ENCODE measurements around the gene NPW.
"Not testable (repeated sequence)": the region's sequence is repeated elsewhere in the genome, so short reads cannot be mapped to it uniquely, and the experiment has no call there.

Gene NPW

DNA sequence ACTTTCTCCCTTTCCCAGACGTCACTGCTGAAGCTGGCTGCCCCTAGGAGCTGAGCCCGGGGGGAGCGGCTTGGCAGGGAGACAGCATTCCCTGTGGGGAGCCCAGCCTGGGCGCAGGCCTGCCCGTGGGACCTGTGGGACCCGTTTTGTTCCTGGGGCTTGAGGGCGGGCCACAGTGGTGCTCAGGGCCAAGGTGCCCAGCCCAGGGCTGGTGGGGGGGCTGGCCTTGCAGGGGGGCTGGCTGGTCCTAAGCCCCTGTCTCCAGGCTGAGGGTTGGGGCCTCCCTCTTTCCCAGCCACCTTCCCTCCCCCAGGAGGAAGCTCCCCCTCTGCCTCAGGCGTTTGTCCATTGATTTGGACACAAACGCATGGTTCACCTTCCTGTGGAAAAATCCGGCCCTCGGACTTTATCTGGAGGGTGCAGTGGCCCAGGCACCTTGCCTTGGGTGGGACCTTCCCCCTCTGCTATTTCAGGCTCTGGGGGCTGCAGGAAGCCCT lies 11.5 kb downstream of the NPW start:
- no peak overlapping the region for H3K27ac ChIP-seq
- TF ChIP-seq, protein P1, sequence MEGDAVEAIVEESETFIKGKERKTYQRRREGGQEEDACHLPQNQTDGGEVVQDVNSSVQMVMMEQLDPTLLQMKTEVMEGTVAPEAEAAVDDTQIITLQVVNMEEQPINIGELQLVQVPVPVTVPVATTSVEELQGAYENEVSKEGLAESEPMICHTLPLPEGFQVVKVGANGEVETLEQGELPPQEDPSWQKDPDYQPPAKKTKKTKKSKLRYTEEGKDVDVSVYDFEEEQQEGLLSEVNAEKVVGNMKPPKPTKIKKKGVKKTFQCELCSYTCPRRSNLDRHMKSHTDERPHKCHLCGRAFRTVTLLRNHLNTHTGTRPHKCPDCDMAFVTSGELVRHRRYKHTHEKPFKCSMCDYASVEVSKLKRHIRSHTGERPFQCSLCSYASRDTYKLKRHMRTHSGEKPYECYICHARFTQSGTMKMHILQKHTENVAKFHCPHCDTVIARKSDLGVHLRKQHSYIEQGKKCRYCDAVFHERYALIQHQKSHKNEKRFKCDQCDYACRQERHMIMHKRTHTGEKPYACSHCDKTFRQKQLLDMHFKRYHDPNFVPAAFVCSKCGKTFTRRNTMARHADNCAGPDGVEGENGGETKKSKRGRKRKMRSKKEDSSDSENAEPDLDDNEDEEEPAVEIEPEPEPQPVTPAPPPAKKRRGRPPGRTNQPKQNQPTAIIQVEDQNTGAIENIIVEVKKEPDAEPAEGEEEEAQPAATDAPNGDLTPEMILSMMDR (IDR thresholded peaks at IDR 0.05): no peak
- no peak for TF ChIP-seq ZFX (IDR thresholded peaks at IDR 0.05; ENCODE audit: borderline replicate concordance)

DNA sequence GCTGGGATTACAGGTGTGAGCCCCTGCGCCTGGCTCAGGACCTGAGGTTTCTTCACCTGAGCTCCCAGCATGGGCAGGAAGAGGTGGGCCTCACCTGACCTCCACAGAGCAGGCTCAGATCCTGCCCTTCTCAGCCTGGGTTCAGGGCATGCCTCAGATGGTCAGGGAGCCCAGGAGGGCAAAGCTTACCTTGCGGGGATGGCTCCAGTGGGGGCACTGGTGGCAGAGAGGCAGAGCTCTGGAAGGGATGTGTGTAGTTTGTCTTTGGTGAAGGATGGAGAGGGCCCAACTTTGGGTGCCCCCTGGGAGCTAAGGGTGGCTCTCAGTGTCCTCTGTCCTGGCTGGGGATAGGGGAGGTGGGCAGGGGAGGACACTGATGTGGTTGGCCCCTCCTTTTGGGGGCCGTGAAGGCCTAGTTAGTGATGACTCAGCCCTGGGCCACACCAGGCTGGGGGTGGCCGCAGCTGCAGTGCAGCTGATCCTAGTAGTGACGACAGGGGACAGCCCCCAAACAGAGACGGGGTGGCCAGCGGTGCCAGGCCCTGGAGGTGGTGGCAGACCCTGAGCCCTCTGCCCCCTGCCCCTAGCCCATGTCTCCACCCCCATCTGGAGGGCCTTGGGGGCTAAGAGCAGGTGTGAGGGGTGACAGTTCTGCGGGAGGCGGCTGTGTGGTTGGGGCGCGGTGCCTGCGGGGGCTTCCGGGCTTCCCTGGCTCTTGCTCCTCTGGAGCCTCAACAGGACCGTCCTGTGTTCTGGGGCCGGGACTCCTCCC lies 12.9 kb downstream of the NPW start:
- H3K27ac ChIP-seq: no peak overlapping the region
- TF ChIP-seq, protein P1 (IDR thresholded peaks at IDR 0.05): no peak
- no peak for TF ChIP-seq ZFX (IDR thresholded peaks at IDR 0.05; ENCODE audit: borderline replicate concordance)

DNA sequence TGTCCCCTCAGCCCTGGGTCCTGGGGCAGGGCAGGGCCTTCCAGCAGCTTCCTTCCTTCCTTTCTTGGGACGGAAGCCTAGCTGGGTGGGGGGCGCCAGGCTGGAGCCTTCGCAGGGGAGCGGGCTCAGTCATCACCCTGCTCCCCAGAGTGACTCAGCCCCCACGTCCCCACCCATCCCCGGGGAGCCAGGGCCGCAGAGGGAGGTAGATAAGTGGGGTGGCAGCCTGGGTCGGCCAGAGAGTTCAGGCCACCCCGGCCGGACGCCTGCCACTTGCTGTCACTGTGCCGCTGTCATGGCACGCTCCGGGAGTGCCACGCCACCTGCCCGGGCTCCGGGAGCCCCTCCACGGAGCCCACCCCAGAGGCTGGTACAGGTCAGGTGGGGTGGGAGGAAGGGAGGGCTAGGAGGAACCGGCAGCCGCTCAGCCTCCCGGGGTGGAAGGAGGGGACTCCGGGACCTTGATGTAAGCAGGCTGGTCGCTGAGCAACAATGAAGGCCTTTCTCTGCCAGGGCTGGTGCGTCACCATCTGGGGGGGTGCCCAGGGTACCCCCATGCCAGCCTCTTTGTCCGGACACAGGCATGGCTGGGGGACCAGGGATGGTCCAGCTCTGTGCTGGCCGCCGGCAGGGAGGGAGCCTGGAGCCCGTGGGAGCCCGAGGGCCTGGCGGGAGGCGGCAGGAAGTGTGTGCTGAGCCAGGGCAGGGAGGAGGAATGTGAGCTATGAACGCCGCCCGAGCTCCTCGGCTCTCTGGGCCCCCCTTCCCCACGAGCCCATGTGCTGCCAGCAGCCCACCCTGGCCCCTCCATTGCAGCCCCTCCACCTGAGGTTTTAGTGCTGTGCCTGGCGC lies 13.7 kb downstream of the NPW start:
- no peak overlapping the region for H3K27ac ChIP-seq

DNA sequence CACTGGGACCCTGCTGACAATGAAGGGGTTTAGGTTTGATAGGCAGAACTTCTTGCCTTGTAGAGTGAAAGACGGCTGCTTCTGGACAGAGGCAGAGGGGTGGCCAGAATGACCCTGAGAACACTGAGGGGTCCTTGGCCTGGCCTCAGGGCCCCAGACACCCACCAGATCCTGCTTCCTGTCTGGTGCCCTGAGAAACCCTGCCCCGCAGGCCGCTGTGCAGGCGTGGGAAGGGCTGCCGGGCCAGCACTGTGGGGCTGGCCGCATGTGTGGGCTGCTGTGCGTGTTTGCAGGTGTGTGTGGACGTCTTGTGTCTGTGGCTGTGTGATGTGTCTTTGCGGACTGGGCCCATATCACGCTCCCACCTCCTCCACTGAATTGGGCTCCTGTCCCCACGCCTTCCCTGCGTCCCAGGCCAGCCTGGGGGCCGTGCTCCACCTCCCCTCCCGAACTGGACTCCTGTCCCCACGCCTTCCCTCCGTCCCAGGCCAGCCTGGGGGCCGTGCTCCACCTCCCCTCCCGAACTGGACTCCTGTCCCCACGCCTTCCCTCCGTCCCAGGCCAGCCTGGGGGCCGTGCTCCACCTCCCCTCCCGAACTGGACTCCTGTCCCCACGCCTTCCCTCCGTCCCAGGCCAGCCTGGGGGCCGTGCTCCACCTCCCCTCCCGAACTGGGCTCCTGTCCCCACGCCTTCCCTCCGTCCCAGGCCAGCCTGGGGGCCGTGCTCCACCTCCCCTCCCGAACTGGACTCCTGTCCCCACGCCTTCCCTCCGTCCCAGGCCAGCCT lies 14.5 kb downstream of the NPW start:
- H3K27ac ChIP-seq: not testable (repeated sequence)

More for the DNA sequence above, 13.7 kb downstream of the NPW start:
- TF ChIP-seq, protein P1 (IDR thresholded peaks at IDR 0.05): no peak
- no peak for TF ChIP-seq ZFX (IDR thresholded peaks at IDR 0.05; ENCODE audit: borderline replicate concordance)

DNA sequence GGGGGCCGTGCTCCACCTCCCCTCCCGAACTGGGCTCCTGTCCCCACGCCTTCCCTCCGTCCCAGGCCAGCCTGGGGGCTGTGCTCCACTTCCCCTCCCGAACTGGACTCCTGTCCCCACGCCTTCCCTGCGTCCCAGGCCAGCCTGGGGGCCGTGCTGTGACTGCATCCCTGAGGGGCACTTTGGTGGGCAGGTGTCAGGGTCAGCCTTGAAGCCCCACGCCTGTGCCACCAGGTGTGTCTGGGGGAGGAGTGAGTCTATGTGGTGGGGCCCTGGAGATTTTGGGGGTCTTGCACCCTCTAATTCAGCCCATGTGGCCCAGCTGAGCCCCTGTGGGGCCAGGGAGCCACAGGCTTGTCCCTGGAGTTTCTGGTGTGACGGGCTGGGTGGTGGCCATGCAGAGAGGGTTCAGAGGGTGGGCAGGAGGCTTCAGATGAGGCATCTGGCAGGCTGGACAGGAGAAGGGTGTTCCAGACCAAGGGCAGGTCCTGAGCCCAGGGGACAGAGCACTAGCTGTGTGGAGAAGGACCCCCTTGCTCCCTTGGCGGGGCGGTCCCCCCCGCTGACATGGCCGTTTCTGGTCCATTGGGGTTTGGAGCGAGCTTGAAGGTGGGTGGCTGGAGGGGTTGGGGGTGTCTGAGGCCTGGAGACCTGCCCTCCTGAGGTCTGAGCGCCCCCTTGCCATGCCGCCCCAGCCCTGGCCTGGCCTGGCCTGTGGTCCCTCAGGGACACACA lies 15.3 kb downstream of the NPW start:
- TF ChIP-seq, protein P1 (IDR thresholded peaks at IDR 0.05): no peak
- TF ChIP-seq ZFX (IDR thresholded peaks at IDR 0.05; ENCODE audit: borderline replicate concordance): no peak
- no peak overlapping the region for H3K27ac ChIP-seq

DNA sequence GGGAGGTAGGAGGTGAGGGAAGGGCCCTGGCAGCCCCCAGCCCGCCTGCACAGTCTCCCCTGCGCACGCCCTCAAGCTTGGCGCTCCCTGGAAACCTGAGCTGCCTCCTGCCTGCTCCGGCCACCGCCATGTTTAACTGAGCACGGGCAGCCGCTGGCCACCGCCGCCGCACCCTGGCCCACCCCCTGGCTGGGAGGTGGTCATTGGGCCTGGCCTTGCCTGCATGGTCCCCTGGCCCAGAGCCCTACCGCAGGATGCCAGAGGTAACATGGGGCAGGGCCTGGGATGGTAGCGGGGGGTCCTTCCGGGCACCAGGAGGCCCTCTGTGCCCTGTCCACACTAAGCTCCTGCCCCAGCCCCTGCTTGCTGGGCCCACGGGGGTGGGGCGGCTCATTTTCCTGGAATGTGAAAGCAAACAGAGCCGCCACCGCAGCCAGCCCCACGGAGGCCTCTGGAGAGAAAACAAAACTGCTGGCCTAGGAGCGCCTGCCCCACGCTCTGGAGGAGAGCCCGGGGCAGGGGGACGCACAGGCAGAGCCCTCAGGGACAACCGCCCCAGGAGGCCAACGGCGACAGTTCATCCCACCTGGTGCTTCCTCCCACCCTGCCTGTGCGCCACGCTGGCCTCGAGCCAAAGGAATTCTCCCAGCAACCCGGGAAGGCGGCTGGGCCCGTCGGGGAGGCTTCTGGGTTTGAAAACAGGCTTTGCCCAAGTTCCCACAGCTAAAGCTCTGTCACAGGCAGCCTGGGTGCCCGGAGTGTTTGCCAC lies 16.0 kb downstream of the NPW start:
- TF ChIP-seq, protein P1 (IDR thresholded peaks at IDR 0.05): no peak
- TF ChIP-seq ZFX (IDR thresholded peaks at IDR 0.05; ENCODE audit: borderline replicate concordance): no peak
- no peak overlapping the region for H3K27ac ChIP-seq
